Activated naive CD4-positive, alpha-beta T cell treated with anti-CD3 and anti-CD28 coated beads, Interleukin-2, amount 50 U/mL, for 24 hours (primary cell): ENCODE results near the gene LRRC28.

Source experiments
- H3K27ac Mint-ChIP-seq: one replicate; pipeline ENCODE4 v1.8.0; 2021; ENCODE audit warnings: mild to moderate bottlenecking, mixed read lengths
- H3K27me3 Mint-ChIP-seq: one replicate; pipeline ENCODE4 v1.8.0; 2021; ENCODE audit warnings: mixed read lengths
- H3K36me3 Mint-ChIP-seq: one replicate; pipeline ENCODE4 v1.8.0; 2021; ENCODE audit warnings: mixed read lengths
- H3K4me1 Mint-ChIP-seq: one replicate; pipeline ENCODE4 v1.8.0; 2021; ENCODE audit warnings: mixed read lengths
- H3K4me3 Mint-ChIP-seq: one replicate; pipeline ENCODE4 v1.8.0; 2021; ENCODE audit warnings: mild to moderate bottlenecking, mixed read lengths
- H3K9me3 Mint-ChIP-seq: one replicate; pipeline ENCODE4 v1.8.0; 2021; ENCODE audit warnings: mixed read lengths

The LRRC28 gene

DNA sequence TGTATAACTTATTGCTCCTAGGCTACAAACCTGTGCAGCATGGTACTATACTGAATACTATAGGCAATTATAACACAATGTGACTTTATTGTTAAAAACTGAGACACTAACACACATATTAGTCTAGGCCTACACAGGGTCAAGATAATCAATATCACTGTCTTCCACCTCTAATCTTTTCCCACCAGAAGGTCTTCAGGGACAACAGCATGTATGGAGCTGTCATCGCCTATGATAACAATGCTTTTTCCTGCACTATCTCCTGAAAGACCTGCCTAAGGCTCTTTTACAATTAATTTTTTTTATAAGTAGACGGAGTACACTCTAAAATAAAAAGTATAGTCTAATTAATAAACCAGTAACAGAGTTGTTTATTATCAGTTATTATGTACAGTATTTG, 60.9 kb downstream of the LRRC28 start:
- no peak overlapping the region for H3K27ac Mint-ChIP-seq
- no peaks in the 10 kb centered on the region for H3K27me3 Mint-ChIP-seq
- H3K4me1 Mint-ChIP-seq = no peaks in the 10 kb centered on the region
- no peak overlapping the region for H3K4me3 Mint-ChIP-seq
- peaks cover 14% of the 10 kb centered on the region for H3K36me3 Mint-ChIP-seq
- H3K9me3 Mint-ChIP-seq = peaks cover 12% of the 10 kb centered on the region

DNA sequence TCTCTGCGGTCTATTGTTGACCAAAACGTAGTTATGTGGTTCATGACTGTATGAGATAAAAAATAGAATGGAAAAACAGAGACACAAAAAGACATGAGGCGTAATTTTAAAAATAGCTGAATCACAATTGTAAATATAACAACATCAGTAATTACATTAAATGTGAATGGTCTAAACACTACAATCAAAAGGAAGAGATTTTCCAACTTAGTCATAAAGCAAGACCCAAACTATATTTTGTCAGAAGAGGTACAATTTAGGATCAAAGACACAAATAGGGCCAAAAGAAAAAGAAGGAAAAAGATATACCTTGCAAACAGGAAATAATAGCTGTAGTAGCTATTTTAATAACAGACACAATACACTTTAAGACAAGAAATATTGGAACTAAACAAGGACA, 61.5 kb downstream of the LRRC28 start:
- H3K9me3 Mint-ChIP-seq = peaks cover 12% of the 10 kb centered on the region
- H3K4me1 Mint-ChIP-seq = no peaks in the 10 kb centered on the region
- H3K36me3 Mint-ChIP-seq = peaks cover 14% of the 10 kb centered on the region
- no peak overlapping the region for H3K27ac Mint-ChIP-seq
- H3K27me3 Mint-ChIP-seq = no peaks in the 10 kb centered on the region
- no peak overlapping the region for H3K4me3 Mint-ChIP-seq

DNA sequence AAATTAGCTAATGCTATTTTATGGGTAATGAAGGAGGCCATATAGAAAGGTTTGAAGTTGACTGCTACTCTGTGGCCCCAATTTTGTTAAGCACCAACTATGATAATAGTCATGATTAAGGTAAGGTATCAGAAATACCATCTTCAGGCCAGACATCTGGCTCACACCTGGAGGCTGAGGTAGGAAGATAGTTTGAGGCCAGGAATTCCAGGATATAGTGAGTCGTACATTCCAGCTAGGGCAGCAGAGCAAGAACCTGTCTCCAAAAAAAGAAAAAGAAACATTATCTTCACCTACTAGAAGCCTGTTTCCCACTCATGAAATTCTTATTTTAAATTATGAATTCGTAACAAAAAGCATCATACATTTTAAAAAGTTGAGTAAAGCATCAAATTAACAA, 64.4 kb downstream of the LRRC28 start:
- Mint-ChIP-seq H3K4me1 (no peaks in the 10 kb centered on the region), H3K4me3 (no peak overlapping the region), H3K36me3 (peaks cover 12% of the 10 kb centered on the region), H3K9me3 (peaks cover 12% of the 10 kb centered on the region), H3K27me3 (no peaks in the 10 kb centered on the region), H3K27ac (no peak overlapping the region)

DNA sequence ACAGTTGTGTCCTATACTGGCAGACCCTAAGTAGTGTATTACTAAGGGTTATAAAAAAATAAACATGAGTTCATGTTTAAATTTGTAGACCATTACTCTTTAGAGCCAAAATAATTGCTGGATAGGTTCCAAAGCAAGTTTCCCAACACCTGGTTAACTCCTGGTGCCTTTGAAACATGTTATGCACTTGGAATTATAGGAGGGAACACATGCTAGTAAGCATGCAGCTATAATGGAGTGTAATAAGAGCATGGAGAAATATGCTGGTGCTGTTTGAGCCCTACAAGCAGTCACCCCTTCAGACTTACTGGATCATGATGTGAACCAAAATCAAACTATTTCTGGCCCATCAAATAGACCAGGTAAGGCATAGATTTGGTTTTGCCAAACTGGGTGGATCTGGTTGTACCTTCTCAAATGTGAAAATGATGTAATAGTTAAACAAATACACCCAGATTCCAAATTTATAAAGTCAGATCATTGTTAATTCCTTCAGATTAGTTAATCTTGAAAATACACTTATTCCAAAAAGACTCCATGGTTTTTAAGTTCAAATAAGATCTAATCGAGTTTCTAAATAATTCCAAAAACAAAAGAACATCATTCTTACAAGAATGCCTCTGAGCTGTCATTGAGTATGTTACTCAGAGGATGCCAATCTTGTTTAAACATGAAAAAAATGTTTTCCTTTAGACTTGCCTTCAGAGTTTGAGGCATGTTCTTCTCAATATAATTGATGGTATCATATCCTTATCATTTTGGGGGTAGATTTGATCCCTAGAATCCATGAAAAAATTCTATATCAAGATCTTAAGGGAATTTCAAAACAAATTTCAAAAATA, 69.3 kb downstream of the LRRC28 start:
- Mint-ChIP-seq H3K36me3 (peaks cover 2% of the 10 kb centered on the region), H3K27ac (no peak overlapping the region), H3K27me3 (no peaks in the 10 kb centered on the region)

DNA sequence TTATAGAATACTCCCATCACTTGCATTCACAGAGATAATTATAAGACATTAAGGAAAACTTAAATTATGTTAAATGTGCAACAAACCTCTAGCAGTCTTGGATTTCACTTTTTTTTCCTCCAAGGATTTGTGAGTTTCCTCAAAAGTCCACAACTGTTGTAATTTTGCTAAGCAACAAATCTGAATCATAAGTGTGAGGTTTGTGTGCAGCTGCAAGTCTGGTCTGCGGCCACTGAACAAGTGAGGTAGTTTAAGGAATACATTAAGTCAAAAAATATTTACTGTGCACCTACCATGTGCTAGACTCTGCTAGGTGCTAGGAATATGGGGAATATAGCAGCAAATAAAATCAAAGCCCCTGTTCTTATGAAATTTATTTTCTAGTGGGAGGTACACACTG, 70.2 kb downstream of the LRRC28 start:
- H3K27ac Mint-ChIP-seq = no peak overlapping the region
- H3K36me3 Mint-ChIP-seq = peaks cover 2% of the 10 kb centered on the region
- no peaks in the 10 kb centered on the region for H3K9me3 Mint-ChIP-seq
- no peak overlapping the region for H3K4me3 Mint-ChIP-seq
- H3K4me1 Mint-ChIP-seq = no peaks in the 10 kb centered on the region
- H3K27me3 Mint-ChIP-seq = no peaks in the 10 kb centered on the region

More for the DNA sequence above, 69.3 kb downstream of the LRRC28 start:
- no peak overlapping the region for H3K4me3 Mint-ChIP-seq
- H3K4me1 Mint-ChIP-seq = no peaks in the 10 kb centered on the region
- no peaks in the 10 kb centered on the region for H3K9me3 Mint-ChIP-seq

DNA sequence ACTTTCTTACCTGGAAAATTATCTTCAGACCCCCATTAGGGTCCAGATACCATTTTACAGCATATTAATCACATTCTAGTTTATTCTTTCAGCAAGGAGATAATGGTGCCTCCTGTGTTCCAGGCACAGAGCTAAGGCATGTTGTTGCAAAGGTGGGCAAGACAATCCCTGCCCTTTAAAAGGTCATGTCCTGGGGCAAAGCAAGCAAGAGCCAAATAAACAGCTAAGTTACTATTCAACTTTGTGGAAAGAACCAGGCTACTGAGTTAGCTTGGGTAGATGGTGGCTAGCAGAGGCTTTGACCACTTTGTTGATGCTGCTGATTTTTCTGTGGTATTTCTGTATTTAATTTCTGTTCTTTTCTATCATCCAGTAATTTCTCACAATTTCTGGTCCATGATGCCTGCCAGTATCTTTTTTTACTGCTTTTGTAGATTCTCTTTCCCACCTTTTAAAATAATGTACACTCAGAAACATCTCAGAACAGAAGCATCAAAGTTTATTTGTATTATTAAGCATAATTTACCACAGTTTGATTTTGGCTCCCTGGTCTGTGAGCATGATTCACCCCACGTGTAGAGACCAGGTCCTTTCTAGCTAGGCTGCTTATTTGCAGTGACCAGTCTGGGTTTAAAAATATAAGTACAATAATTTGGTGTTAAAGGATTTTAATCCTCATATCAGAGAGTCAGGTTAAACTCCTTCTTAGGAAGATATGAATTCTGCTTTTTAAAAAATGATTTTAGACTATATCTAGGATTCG, 71.5 kb downstream of the LRRC28 start:
- Mint-ChIP-seq H3K4me1 (no peaks in the 10 kb centered on the region), H3K27ac (no peak overlapping the region), H3K36me3 (peaks cover 2% of the 10 kb centered on the region), H3K27me3 (no peaks in the 10 kb centered on the region), H3K4me3 (no peak overlapping the region), H3K9me3 (no peaks in the 10 kb centered on the region)

DNA sequence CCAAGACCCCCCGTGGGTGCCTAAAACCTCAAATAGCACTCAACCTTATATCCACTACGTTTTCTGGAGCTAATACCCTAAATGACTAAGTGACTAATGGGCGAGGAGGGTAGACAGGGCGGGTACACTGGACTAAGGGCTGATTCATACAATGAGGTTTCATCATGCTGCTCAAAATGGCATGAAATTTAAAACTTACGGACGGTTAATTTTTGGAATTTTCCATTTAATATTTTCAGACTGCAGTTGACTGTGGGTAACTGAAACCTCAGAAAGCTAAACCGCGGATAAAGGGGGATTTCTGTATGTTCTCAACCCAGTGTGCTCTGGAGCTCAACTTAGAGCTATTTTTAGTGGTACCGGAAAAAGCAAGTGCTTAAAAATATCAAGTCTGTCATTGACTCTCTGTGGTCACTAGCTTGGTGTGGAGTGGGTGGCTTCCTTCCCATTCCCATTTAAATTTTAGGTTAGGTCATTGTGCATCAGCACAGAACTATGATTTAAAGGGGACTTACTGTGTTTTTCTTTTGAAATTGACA, 72.9 kb downstream of the LRRC28 start:
- Mint-ChIP-seq H3K4me1 (no peaks in the 10 kb centered on the region), H3K4me3 (no peak overlapping the region), H3K27ac (no peak overlapping the region)

DNA sequence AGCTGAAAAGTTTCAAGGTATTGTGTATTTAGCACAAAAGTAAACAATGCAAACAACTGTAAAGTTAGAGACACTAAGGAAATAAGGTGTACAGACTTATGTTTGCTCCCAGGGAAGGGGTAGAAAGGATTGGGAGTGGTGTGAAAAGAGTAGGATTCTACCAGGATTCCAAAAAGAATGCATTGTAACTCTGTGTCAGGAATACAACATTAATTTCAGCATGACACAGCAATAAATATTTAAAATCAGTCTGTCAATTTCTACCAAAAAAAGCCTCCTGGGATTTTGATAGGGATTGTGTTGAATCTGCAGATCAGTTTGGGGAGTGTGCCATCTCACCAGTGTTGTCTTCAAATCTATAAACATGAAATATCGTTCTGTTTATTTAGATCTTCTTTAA, 73.4 kb downstream of the LRRC28 start:
- no peak overlapping the region for H3K4me3 Mint-ChIP-seq
- H3K27me3 Mint-ChIP-seq = no peaks in the 10 kb centered on the region
- H3K4me1 Mint-ChIP-seq = no peaks in the 10 kb centered on the region
- no peaks in the 10 kb centered on the region for H3K9me3 Mint-ChIP-seq
- no peak overlapping the region for H3K27ac Mint-ChIP-seq
- H3K36me3 Mint-ChIP-seq = peaks cover 2% of the 10 kb centered on the region

More for the DNA sequence above, 72.9 kb downstream of the LRRC28 start:
- H3K36me3 Mint-ChIP-seq = peaks cover 2% of the 10 kb centered on the region
- H3K9me3 Mint-ChIP-seq = no peaks in the 10 kb centered on the region
- no peaks in the 10 kb centered on the region for H3K27me3 Mint-ChIP-seq

DNA sequence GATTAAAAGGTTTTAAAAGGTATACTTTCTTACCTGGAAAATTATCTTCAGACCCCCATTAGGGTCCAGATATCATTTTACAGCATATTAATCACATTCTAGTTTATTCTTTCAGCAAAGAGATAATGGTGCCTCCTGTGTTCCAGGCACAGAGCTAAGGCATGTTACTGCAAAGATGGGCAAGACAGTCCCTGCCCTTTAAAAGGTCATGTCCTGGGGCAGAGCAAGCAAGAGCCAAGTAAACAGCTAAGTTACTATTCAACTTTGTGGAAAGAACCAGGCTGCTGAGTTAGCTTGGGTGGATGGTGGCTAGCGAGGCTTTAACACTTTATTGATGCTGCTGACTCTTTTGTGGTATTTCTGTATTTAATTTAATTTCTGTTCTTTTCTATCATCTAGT, 75.0 kb downstream of the LRRC28 start:
- no peaks in the 10 kb centered on the region for H3K36me3 Mint-ChIP-seq
- H3K27me3 Mint-ChIP-seq = no peaks in the 10 kb centered on the region
- no peaks in the 10 kb centered on the region for H3K9me3 Mint-ChIP-seq
- H3K4me1 Mint-ChIP-seq = no peaks in the 10 kb centered on the region
- no peak overlapping the region for H3K4me3 Mint-ChIP-seq
- no peak overlapping the region for H3K27ac Mint-ChIP-seq

DNA sequence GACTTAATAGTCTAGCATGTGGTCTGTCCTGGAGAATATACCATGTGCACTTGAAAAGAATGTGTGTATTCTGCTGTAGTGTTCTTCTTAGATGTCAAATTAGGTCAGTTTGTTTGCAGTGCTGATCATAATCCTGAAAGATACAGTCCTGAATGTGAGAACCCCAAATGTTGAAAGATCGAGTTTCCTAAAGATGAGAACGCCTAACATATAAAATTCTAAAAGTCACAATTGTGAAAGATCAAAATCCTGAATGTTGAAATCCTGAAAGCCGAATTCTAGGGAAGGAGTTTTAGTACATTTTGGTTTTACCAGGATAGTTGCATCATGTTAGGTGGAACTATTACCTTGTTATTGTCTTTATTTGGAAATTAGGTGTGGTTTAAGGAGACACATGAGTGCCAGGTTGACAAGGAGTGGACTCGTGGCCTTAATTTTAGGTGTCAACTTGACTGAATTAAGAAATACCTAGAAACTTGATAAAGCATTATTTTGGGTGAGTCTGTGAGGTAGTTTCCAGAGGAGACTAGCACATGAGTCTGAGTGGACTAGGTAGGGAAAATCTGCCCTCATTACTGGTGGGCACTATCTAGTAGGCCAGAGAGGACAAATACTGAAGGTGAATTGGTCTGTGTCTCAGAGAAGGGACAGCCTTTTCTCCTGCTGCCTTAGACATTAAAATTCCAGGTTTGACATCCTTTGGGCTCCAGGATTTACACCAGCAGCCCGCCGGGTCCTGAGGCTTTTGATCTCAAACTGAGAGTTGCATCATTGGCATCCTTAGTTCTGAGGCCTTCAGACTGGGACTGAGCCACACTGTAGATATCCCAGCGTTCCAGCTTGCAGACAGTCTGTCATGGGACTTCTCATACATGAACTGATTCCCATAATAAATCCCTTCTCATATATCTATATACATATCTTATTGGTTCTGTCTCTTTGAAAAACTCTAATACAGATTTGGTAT, 77.1 kb downstream of the LRRC28 start:
- Mint-ChIP-seq H3K4me3 (no peak overlapping the region), H3K27ac (no peak overlapping the region), H3K36me3 (no peaks in the 10 kb centered on the region), H3K4me1 (no peaks in the 10 kb centered on the region), H3K27me3 (no peaks in the 10 kb centered on the region), H3K9me3 (no peaks in the 10 kb centered on the region)

DNA sequence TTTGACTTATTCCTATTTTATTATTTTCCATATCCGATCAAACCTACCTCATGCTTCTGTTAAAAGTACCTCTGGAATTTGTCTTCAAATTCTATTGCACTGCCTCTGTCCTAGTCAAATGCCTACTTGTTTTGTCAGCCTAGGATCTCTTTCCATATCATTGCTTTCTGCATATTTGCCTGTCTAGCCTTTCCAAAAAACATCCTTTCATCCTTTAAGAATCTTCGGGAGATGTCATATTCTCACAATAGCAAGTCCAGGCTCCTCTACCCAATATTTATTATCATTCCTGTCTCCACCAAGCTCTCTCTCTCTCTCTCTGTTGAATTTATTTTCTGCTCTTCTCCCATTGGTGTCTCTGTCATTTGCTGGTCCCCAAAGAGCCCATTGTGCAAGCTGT, 80.1 kb downstream of the LRRC28 start:
- Mint-ChIP-seq H3K4me1 (no peaks in the 10 kb centered on the region), H3K27ac (no peak overlapping the region), H3K36me3 (peaks cover 4% of the 10 kb centered on the region), H3K9me3 (no peaks in the 10 kb centered on the region), H3K4me3 (no peak overlapping the region), H3K27me3 (no peaks in the 10 kb centered on the region)

DNA sequence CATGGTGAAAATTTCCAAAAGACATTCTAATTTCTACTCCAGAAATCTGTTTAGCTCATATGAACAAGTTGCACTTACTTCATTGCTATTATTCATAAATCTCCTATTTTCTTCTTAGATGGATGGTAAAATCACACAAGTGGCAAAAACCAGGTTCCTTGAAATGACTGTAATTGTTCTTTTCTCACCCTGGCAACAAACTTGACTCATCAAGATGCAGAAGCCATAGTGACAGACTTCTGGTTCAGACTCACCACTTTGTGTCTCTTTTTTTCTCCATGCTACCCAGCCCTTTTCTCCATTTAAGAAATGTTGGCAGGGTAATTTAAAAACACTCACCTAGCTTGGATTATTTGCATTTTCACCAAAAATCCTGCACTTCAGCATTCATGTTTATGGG, 82.1 kb downstream of the LRRC28 start:
- H3K27me3 Mint-ChIP-seq = no peaks in the 10 kb centered on the region
- H3K4me3 Mint-ChIP-seq = no peak overlapping the region
- H3K9me3 Mint-ChIP-seq = no peaks in the 10 kb centered on the region
- H3K36me3 Mint-ChIP-seq = peaks cover 7% of the 10 kb centered on the region
- H3K27ac Mint-ChIP-seq = no peak overlapping the region
- H3K4me1 Mint-ChIP-seq = no peaks in the 10 kb centered on the region

DNA sequence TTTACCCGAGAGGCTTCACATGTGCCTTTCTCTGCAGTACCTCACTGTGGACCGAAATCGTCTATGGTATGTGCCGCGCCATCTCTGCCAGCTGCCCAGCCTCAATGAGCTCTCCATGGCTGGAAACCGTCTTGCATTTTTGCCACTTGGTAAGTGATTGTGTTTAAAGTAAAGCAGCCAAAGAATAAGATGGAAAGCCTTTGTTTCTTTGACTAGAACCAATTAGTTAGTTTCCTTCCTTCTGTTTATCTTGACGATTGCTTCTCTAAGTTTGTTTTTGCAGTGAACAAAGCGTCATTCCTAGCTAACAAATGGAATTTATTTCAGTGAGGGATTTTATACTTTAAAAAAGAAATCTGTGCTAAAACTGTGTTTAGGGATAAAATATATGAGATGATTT, 82.7 kb downstream of the LRRC28 start:
- no peaks in the 10 kb centered on the region for H3K4me1 Mint-ChIP-seq
- H3K27me3 Mint-ChIP-seq = no peaks in the 10 kb centered on the region
- no peak overlapping the region for H3K27ac Mint-ChIP-seq
- peaks cover 7% of the 10 kb centered on the region for H3K36me3 Mint-ChIP-seq
- H3K4me3 Mint-ChIP-seq = no peak overlapping the region
- no peaks in the 10 kb centered on the region for H3K9me3 Mint-ChIP-seq

DNA sequence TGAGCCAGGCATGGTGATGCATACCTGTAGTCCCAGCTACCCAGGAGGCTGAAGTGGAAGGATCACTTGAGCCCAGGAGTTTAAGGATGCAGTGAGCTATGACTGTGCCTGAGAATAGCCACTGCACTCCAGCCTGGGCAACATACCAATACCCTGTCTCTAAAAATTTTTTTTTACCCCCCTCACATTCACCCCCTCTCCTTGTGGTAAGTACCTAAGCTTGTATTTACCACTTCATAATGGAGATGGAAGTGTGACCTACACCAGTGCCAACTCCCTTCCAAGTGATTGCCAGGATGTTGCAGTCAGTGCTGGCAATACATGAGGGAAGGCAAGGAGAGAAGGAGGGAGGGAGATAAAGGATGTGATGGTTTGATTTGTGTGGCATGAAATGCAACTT, 84.2 kb downstream of the LRRC28 start:
- Mint-ChIP-seq H3K9me3 (no peaks in the 10 kb centered on the region), H3K4me1 (no peaks in the 10 kb centered on the region), H3K27me3 (no peaks in the 10 kb centered on the region), H3K36me3 (peaks cover 7% of the 10 kb centered on the region), H3K27ac (no peak overlapping the region), H3K4me3 (no peak overlapping the region)

DNA sequence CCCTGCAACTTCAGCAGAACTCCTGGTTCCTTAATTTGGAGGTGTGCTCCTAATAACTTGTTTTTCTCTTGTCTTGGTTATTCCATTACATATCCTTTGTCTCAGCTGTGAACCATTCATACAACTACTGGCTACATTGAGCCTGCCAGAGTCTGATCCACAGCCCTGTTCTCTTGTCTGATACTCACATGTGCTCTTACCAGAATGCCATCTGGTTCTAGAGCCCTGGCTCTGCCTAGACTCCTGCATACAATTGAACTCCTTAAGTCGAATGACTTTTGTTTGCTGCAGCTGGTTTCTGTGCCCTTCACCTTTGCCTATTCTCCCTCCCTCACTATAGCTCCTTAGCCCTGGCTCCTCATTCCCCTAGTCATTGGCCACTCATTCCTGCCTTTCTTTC, 85.5 kb downstream of the LRRC28 start:
- Mint-ChIP-seq H3K4me1 (no peaks in the 10 kb centered on the region), H3K36me3 (peaks cover 7% of the 10 kb centered on the region), H3K27ac (no peak overlapping the region), H3K9me3 (no peaks in the 10 kb centered on the region), H3K4me3 (no peak overlapping the region), H3K27me3 (no peaks in the 10 kb centered on the region)
